ENCODE data around the gene C4BPB. TPM values are rescaled to one million over a fixed set of nuclear protein-coding genes. Genes with fewer than 3 reads are reported as not detected.
A peak's percentile ranks its signal among the peaks of the same experiment; 100 is the strongest.
"Not testable (repeated sequence)": the region's sequence is repeated elsewhere in the genome, so short reads cannot be mapped to it uniquely, and the experiment has no call there.

Gene C4BPB, protein sequence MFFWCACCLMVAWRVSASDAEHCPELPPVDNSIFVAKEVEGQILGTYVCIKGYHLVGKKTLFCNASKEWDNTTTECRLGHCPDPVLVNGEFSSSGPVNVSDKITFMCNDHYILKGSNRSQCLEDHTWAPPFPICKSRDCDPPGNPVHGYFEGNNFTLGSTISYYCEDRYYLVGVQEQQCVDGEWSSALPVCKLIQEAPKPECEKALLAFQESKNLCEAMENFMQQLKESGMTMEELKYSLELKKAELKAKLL
- 1 to 10 TPM in 1 of 2 donors, under 1 TPM in 1; 0.58 to 2.1 TPM for total RNA-seq

DNA sequence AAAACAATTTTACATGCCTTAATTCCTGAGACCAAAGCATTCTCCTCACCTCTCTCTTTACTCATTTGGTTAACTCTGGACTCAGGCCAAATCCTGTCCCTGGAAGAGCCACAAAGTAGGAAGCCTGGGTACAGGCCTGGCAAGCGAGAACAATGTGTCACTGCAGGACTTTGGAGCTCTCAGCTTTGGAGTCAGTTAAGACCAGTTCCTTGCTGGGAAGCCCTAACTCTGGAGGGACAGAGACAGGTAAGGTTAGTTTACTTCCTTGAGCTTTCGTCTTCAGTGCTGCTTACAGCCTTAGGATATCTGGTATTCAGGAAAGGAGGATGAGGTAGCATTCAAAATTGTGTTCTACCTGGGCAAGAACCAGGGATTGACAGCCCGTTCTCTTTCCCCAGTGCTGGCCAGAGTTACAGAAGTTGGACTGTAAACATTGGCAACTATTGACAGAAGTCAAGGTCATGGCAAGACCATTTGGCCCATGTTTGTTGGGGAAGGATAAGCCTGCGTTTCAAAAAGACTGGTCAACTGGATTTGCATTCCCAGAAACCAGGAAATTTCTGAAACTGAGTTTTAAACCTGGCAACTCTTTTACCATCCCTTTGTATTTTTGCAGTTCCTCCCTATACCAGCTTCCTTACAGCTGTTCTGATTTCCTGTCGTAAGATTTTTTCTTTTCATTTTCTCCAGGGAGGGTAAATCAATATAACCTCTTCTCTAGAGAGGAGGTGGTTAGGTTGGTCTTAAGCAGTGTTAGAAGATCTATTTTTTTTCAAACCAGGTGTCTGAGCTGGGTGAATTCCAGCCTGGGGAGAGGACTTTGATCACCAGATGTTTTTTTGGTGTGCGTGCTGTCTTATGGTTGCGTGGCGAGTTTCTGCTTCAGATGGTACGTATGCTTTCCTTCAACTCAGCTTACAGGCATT is at the start of gene C4BPB:
Gene C4BPB, plus strand, starts transcription at position 160 of the 926 bp plus-strand sequence. Its CDS starts 672 bp downstream, at position 832.
- no peaks in the 10 kb centered on the region for H3K9me3 Mint-ChIP-seq
- no peak for ATAC-seq (replicated peaks)
- H3K36me3 Mint-ChIP-seq (ENCODE audit: low read depth) = no peaks in the 10 kb centered on the region
- peaks cover 8% of the 10 kb centered on the region for H3K4me1 Mint-ChIP-seq
- peak within 1 kb of the TSS; percentile 25 for H3K27ac Mint-ChIP-seq
- peaks cover 23% of the 10 kb centered on the region for H3K27me3 Mint-ChIP-seq
- H3K4me3 Mint-ChIP-seq = peak within 1 kb of the TSS; percentile 43

DNA sequence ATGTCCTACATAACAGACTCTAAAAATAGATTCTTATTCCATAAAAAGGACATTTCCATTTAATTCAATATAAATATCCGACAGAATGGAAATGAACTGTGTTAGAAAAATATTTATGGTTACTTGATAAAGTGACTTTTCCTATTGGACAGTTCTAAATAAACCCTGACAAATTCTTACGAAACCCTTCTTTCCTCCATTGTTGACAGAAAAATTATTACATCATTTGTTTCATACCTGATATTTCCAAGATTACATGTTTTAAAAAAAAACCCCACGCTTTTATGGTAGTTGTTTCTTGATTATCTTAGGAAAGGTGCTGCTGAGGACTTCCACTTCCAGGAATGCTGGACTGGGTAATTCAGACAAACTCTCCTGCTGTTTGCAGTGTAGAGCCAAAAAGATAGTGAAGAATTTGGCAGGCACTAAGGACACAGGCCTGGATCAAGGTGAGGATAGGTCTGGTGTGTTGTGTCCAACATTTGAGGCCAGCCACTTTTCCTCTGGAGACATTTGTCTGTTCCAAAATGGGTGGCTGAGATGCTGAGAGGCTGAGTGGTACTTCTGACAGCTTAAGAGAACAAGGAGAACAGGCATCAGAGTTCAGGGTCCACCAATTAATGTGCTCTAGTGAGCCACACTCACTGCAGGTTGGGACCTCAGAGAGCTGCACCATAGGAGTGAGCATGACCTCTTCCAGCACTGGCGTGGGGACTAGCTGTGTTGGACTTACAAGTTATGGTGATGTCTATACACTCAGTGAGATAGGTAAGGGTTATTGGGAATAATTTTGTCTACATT is 49.1 kb upstream of the C4BPB start:
- no peaks in the 10 kb centered on the region for H3K27me3 Mint-ChIP-seq
- no peak overlapping the region for H3K27ac Mint-ChIP-seq
- H3K4me1 Mint-ChIP-seq = no peaks in the 10 kb centered on the region
- H3K36me3 Mint-ChIP-seq (ENCODE audit: low read depth) = peaks cover 22% of the 10 kb centered on the region
- no peak for ATAC-seq (replicated peaks)
- H3K9me3 Mint-ChIP-seq = no peaks in the 10 kb centered on the region
- H3K4me3 Mint-ChIP-seq = no peak overlapping the region

- ATAC-seq (replicated peaks) = no peak
- peaks cover 28% of the 10 kb centered on the region for H3K36me3 Mint-ChIP-seq (ENCODE audit: low read depth)
- peaks cover 3% of the 10 kb centered on the region for H3K4me1 Mint-ChIP-seq
- no peaks in the 10 kb centered on the region for H3K27me3 Mint-ChIP-seq
- no peak overlapping the region for H3K4me3 Mint-ChIP-seq
- no peaks in the 10 kb centered on the region for H3K9me3 Mint-ChIP-seq
- H3K27ac Mint-ChIP-seq = no peak overlapping the region
These were observed 48.5 kb upstream of the C4BPB start for GRCh38 chr1:207040181-207040533.

DNA sequence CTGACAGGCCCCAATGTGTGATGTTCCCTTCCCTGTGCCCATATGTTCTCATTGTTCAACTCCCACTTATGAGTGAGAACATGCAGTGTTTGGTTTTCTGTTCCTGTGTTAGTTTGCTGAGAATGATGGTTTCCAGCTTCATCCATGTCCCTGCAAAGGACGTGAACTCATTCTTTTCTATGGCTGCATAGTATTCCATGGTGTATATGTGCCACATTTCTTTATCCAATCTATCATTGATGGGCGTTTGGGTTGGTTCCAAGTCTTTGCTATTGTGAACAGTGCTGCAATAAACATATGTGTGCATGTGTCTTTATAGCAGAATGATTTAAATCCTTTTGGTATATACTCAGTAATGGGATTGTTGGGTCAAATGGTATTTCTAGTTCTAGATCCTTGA is 47.3 kb upstream of the C4BPB start:
- ATAC-seq (replicated peaks); H3K4me3 Mint-ChIP-seq; H3K9me3 Mint-ChIP-seq; H3K27ac Mint-ChIP-seq; H3K27me3 Mint-ChIP-seq; H3K4me1 Mint-ChIP-seq: not testable (repeated sequence)
- peaks cover 40% of the 10 kb centered on the region for H3K36me3 Mint-ChIP-seq (ENCODE audit: low read depth)

DNA sequence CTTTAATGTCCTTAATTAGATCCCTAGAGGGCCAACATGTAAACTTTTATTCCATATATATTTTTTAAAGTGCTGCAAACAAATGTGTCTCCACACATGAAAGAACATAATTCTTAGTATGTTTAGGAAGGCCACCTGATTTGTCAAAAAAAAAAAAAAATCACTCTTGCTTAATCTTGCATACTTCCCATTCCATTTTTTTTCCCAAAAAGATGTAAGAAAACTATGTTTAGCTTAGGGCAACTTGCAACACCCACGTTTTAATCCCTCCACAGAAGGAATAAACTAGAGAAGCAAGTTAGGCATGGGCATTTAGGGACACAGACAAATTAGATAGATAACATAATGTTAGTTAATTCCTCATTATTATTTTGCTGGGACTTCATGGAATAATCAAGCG is 43.2 kb upstream of the C4BPB start:
- Mint-ChIP-seq H3K4me1 (peaks cover 19% of the 10 kb centered on the region), H3K36me3 (ENCODE audit: low read depth) (peaks cover 79% of the 10 kb centered on the region), H3K9me3 (no peaks in the 10 kb centered on the region), H3K27ac (no peak overlapping the region), H3K4me3 (no peak overlapping the region), H3K27me3 (no peaks in the 10 kb centered on the region)
- ATAC-seq (replicated peaks) = no peak

DNA sequence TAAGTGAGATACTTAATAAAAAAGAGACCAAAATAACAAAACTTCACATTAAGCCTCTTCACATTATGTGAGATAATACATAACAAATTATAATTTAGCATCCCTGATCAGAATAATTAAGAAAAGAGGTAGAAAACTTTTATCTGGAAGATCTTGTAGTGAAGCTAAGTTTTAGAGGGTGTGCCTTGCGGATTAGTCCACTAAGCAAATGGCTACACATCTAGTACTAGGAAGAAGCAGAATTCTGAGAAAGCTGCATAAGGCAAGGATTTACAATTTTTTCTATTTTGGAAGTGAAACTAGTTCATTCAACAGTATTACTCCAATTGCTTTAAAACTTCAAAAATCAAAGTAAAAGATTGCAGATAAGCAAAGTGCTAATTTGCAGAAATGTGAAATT is 41.2 kb upstream of the C4BPB start:
- H3K4me3 Mint-ChIP-seq = no peak overlapping the region
- H3K36me3 Mint-ChIP-seq (ENCODE audit: low read depth) = peaks cover 77% of the 10 kb centered on the region
- H3K27ac Mint-ChIP-seq = no peak overlapping the region
- peaks cover 25% of the 10 kb centered on the region for H3K4me1 Mint-ChIP-seq
- ATAC-seq (replicated peaks) = no peak
- H3K27me3 Mint-ChIP-seq = no peaks in the 10 kb centered on the region
- H3K9me3 Mint-ChIP-seq = no peaks in the 10 kb centered on the region

DNA sequence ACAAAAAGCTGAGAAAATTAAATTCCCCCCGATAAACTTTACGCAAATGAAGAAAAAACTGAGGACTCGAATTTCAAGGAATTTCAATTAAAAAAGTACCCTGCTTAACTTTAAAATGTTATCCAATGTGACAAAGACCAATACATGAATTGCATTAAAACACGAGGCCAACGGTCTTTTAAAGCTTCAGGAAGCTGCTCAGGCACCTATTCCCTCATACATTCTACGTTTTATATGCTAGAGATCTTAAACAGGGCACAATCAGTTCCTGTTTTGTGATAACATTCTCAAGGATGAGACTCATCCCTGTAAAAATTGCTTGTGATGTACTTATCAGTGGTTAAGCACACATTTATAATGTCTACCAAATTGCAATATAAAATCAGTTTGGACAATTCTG is 40.6 kb upstream of the C4BPB start:
- peaks cover 31% of the 10 kb centered on the region for H3K4me1 Mint-ChIP-seq
- no peaks in the 10 kb centered on the region for H3K9me3 Mint-ChIP-seq
- no peaks in the 10 kb centered on the region for H3K27me3 Mint-ChIP-seq
- H3K27ac Mint-ChIP-seq = no peak overlapping the region
- H3K4me3 Mint-ChIP-seq = no peak overlapping the region
- no peak for ATAC-seq (replicated peaks)
- H3K36me3 Mint-ChIP-seq (ENCODE audit: low read depth) = peaks cover 72% of the 10 kb centered on the region

DNA sequence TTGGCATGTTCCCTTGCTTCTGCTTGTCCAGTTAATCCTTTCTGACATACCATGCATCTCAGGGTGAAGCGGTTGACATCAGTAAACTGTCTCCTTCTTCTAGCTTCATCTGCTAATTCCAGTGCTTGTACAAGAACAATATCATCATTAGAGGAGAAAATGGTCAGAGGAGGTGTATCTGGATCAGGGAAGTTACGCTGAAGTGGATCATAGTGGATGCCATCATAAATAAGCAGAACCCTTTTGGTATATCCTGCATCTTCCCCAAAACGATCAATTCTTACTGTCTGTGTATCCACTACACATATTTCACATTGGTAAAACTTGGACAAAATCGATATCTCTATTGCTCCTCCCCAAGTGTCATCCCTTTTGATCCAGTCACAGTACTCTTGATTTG is 39.6 kb upstream of the C4BPB start:
- no peak for ATAC-seq (replicated peaks)
- peaks cover 62% of the 10 kb centered on the region for H3K36me3 Mint-ChIP-seq (ENCODE audit: low read depth)
- peak overlapping the region; percentile 100 for H3K4me3 Mint-ChIP-seq
- no peaks in the 10 kb centered on the region for H3K27me3 Mint-ChIP-seq
- H3K4me1 Mint-ChIP-seq = peaks cover 34% of the 10 kb centered on the region
- H3K27ac Mint-ChIP-seq = no peak overlapping the region
- no peaks in the 10 kb centered on the region for H3K9me3 Mint-ChIP-seq

DNA sequence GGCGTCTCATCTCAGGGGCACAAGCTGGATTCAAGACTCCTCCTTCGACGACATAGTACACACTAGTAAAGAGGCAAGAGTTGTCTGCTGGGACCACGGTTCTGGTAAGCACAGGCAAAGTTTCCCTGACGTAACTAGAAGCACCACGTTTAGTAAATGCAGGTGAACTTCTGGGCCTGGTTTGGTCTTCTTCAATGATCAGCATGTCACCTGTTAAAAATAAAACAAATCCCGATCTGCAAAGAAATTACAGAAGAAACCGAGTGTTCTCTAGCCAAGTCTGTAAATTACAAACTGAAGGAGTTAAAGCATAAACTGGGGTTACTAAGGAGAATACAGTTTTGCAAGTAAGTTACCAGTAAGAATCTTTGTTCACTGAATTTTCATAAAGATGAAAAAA is 39.1 kb upstream of the C4BPB start:
- peaks cover 57% of the 10 kb centered on the region for H3K36me3 Mint-ChIP-seq (ENCODE audit: low read depth)
- peak overlapping the region; percentile 99 for H3K27ac Mint-ChIP-seq
- no peak for ATAC-seq (replicated peaks)
- H3K27me3 Mint-ChIP-seq = no peaks in the 10 kb centered on the region
- peak overlapping the region; percentile 100 for H3K4me3 Mint-ChIP-seq
- peaks cover 34% of the 10 kb centered on the region for H3K4me1 Mint-ChIP-seq
- no peaks in the 10 kb centered on the region for H3K9me3 Mint-ChIP-seq

DNA sequence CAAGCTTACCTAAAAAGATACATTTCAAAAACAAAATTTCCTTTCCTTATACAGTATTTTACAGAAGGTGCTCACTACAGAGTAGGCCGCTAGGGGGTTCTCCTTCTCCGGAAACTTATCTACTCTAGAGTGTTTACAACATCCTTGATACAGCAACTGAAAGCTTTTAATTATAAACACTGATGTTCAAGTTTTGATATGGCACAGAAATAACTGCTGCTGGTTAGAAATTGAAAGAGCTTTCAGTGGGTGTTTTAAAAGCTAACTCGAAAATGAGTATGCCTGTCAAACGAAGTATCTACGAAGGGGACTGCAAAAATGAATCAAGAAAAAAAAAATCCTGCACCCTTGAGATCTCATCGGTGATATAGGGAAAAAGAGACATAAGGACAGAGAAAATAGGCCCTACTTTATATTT is 38.7 kb upstream of the C4BPB start:
- Mint-ChIP-seq H3K36me3 (ENCODE audit: low read depth) (peaks cover 53% of the 10 kb centered on the region), H3K4me1 (peaks cover 34% of the 10 kb centered on the region), H3K9me3 (no peaks in the 10 kb centered on the region), H3K27me3 (no peaks in the 10 kb centered on the region), H3K27ac (peak overlapping the region; percentile 99), H3K4me3 (peak overlapping the region; percentile 100)
- peak; percentile 38 for ATAC-seq (replicated peaks)

- Mint-ChIP-seq H3K27ac (peak overlapping the region; percentile 99), H3K27me3 (no peaks in the 10 kb centered on the region), H3K4me1 (peaks cover 32% of the 10 kb centered on the region), H3K4me3 (peak overlapping the region; percentile 100), H3K36me3 (ENCODE audit: low read depth) (peaks cover 46% of the 10 kb centered on the region), H3K9me3 (no peaks in the 10 kb centered on the region)
- ATAC-seq (replicated peaks) = peak; percentile 65
These were observed 38.0 kb upstream of the C4BPB start for GRCh38 chr1:207050480-207051190.

GRCh38 chr1:207051191-207051943 is 37.3 kb upstream of the C4BPB start, which contains the start of gene YOD1:
Gene YOD1 (minus strand): TSS chr1:207051208. CDS start chr1:207051030, 178 bp downstream.
- Mint-ChIP-seq H3K36me3 (ENCODE audit: low read depth) (peaks cover 39% of the 10 kb centered on the region), H3K4me1 (peaks cover 29% of the 10 kb centered on the region), H3K27ac (peak within 1 kb of the TSS; percentile 99), H3K27me3 (no peaks in the 10 kb centered on the region), H3K4me3 (peak within 1 kb of the TSS; percentile 100), H3K9me3 (no peaks in the 10 kb centered on the region)
- ATAC-seq (replicated peaks) = peak; percentile 57
